Caco-2 (cell line): ENCODE measurements around the gene ZSWIM8. TPM values are rescaled to one million over a fixed set of nuclear protein-coding genes. Genes with fewer than 3 reads are reported as not detected.

Experiments
- BruUV-seq: library from RNA; stranded (reverse); fragments of 400-500 nt; replicated peaks from 2 replicates; lab custom pipeline; 2021; lab: Mats Ljungman, UMichigan
- CTCF ChIA-PET: fragments of 300-600 bp; sonication (Branson Sonifier 250); formaldehyde crosslinking; loops from one replicate; lab custom pipeline; 2022; ENCODE audit warnings: antibody characterized with exemption; lab: Charles Lee
- POLR2A ChIA-PET: fragments of 300-600 bp; sonication (Branson Sonifier 250); formaldehyde crosslinking; loops from one replicate; lab custom pipeline; 2022; ENCODE audit warnings: antibody characterized with exemption; lab: Charles Lee
- DNase-seq, 2 experiments: peaks; one replicate each; pipeline versions ENCODE4 v3.0.0 to v3.0.0-alpha.2; 2020 to 2022
- H3K27me3 ChIP-seq: replicated peaks from 2 replicates; pipeline ENCODE4 v1.6.0; 2011; ENCODE audit warnings: low read length; ENCODE audit not compliant: control insufficient read depth, insufficient read depth
- H3K36me3 ChIP-seq: 2 replicates; pipeline ENCODE4 v1.5.1; 2011; ENCODE audit warnings: low read length; ENCODE audit not compliant: control insufficient read depth, insufficient read depth
- H3K4me1 ChIP-seq: fragments of 250-450 bp; sonication (Bioruptor Pico); 2 replicates; pipeline ENCODE4 v1.5.1; 2020; ENCODE audit warnings: mild to moderate bottlenecking
- H3K4me3 ChIP-seq: 2 replicates; pipeline ENCODE4 v1.5.1; 2011; ENCODE audit warnings: low read depth, mild to moderate bottlenecking, control low read depth, low read length
- H3K9me3 ChIP-seq: fragments of 250-450 bp; sonication (Bioruptor Pico); 2 replicates; pipeline ENCODE4 v1.5.1; 2020; ENCODE audit warnings: mild to moderate bottlenecking, moderate library complexity
- H3K27ac Mint-ChIP-seq: one replicate; pipeline ENCODE4 v1.8.0; 2022; ENCODE audit warnings: mixed read lengths; ENCODE audit not compliant: unreplicated experiment
- H3K27me3 Mint-ChIP-seq: one replicate; pipeline ENCODE4 v1.8.0; 2022; ENCODE audit warnings: mixed read lengths; ENCODE audit not compliant: insufficient read depth, unreplicated experiment
- H3K36me3 Mint-ChIP-seq: one replicate; pipeline ENCODE4 v1.8.0; 2022; ENCODE audit warnings: mild to moderate bottlenecking, mixed read lengths; ENCODE audit not compliant: insufficient read depth, unreplicated experiment
- H3K4me1 Mint-ChIP-seq: one replicate; pipeline ENCODE4 v1.8.0; 2022; ENCODE audit warnings: low read depth, mixed read lengths; ENCODE audit not compliant: unreplicated experiment
- H3K4me3 Mint-ChIP-seq: one replicate; pipeline ENCODE4 v1.8.0; 2022; ENCODE audit warnings: mild to moderate bottlenecking, moderate library complexity, mixed read lengths; ENCODE audit not compliant: unreplicated experiment
- H3K9me3 Mint-ChIP-seq: one replicate; pipeline ENCODE4 v1.8.0; 2022; ENCODE audit warnings: mixed read lengths; ENCODE audit not compliant: unreplicated experiment
- CTCF ChIP-seq, 2 experiments: fragments of 200-600 bp in 1 of 2; IDR thresholded peaks; 1 replicate in 1 of 2; 2 replicates in 1 of 2; pipeline versions ENCODE4 v1.5.1 to v1.8.0; 2011 to 2022; ENCODE audit warnings: antibody characterized with exemption in 1 of 2, control low read depth in 1 of 2, inconsistent platforms in 1 of 2, low read depth in 1 of 2, low read length in 1 of 2, mild to moderate bottlenecking in 1 of 2, moderate library complexity in 1 of 2; ENCODE audit not compliant: insufficient read depth in 1 of 2, severe bottlenecking in 1 of 2, unreplicated experiment in 1 of 2
- intact Hi-C: fragments of 100-400 bp; cut with micrococcal nuclease; formaldehyde crosslinking; loops from one replicate; pipeline ENCODE4 v1.10.0; 2022; ENCODE audit not compliant: unreplicated experiment
- total RNA-seq: library from RNA; stranded (reverse); gene quantifications from 2 replicates; pipeline ENCODE4 v1.2.3, GENCODE V29; 2022

Gene ZSWIM8
- total RNA-seq, 1 experiment from 2014 or later: 103 TPM

GRCh38 chr10:73817826-73818225, 32.4 kb downstream of the ZSWIM8 start:
- Mint-ChIP-seq H3K36me3 (peaks cover 73% of the 10 kb centered on the region), H3K4me1 (no peaks in the 10 kb centered on the region), H3K27me3 (no peaks in the 10 kb centered on the region), H3K27ac (no peak overlapping the region), H3K9me3 (no peaks in the 10 kb centered on the region), H3K4me3 (no peak overlapping the region)
- POLR2A ChIA-PET: no interaction called here
- CTCF ChIA-PET: interaction anchor here (1.0 kb wide), 1 partner anchor 62 kb away, joined by 5 read pairs; no protein-coding TSS in a partner anchor
- no peak for TF ChIP-seq CTCF (IDR thresholded peaks at IDR 0.05; ENCODE audit: insufficient read depth in 1 of 2, low read depth in 1 of 2, low read length in 1 of 2, severe bottlenecking in 1 of 2, unreplicated experiment in 1 of 2)
- no peak for DNase-seq
- Histone ChIP-seq H3K4me1 (no peaks in the 10 kb centered on the region), H3K27me3 (no peaks in the 10 kb centered on the region), H3K9me3 (no peaks in the 10 kb centered on the region), H3K4me3 (no peak overlapping the region), H3K36me3 (peaks cover 2% of the 10 kb centered on the region)
- no TSS peak for BruUV-seq
- intact Hi-C loops: no loop called here

DNA sequence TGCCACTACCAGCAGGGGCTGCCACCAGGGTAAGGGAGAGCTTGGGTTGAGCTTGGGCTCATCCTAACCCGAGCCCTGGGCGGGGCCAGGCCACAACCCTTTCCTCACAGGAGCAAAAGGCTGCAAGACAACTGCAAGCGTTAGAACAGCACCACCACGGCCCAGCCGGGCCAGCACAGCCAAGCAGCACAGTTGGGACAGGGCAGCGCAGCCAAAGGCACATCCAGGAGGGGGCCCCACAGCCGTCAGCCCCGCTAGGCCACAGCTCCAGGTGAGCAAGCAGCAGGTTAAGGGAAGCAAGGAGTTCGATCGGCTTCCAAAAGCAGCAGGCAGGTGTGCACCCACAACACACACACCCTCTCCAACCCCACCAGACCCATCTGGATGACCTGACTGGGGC, 33.0 kb downstream of the ZSWIM8 start:
- no peaks in the 10 kb centered on the region for H3K27me3 ChIP-seq
- CTCF ChIA-PET: interaction anchor here (0.6 to 1.0 kb wide), 2 partner anchors 61 to 170 kb away, joined by 5 to 7 read pairs; no protein-coding TSS in a partner anchor
- intact Hi-C loops: no loop called here
- BruUV-seq: no TSS peak
- H3K4me3 ChIP-seq: no peak overlapping the region
- no peak for TF ChIP-seq CTCF (IDR thresholded peaks at IDR 0.05; ENCODE audit: insufficient read depth in 1 of 2, low read depth in 1 of 2, low read length in 1 of 2, severe bottlenecking in 1 of 2, unreplicated experiment in 1 of 2)
- H3K27me3 Mint-ChIP-seq: no peaks in the 10 kb centered on the region
- H3K9me3 ChIP-seq: no peaks in the 10 kb centered on the region
- H3K27ac Mint-ChIP-seq: no peak overlapping the region
- peaks cover 71% of the 10 kb centered on the region for H3K36me3 Mint-ChIP-seq
- no peaks in the 10 kb centered on the region for H3K9me3 Mint-ChIP-seq
- no peaks in the 10 kb centered on the region for H3K4me1 ChIP-seq
- H3K4me3 Mint-ChIP-seq: no peak overlapping the region
- DNase-seq: peak in 1 of 2 experiments; percentile 21
- no peaks in the 10 kb centered on the region for H3K4me1 Mint-ChIP-seq
- POLR2A ChIA-PET: no interaction called here
- peaks cover 2% of the 10 kb centered on the region for H3K36me3 ChIP-seq

- TF ChIP-seq CTCF (IDR thresholded peaks at IDR 0.05; ENCODE audit: insufficient read depth in 1 of 2, low read depth in 1 of 2, low read length in 1 of 2, severe bottlenecking in 1 of 2, unreplicated experiment in 1 of 2): no peak
- POLR2A ChIA-PET: no interaction called here
- Mint-ChIP-seq H3K27me3 (no peaks in the 10 kb centered on the region), H3K9me3 (no peaks in the 10 kb centered on the region), H3K36me3 (peaks cover 76% of the 10 kb centered on the region), H3K4me1 (no peaks in the 10 kb centered on the region), H3K27ac (no peak overlapping the region), H3K4me3 (no peak overlapping the region)
- H3K4me1 ChIP-seq: no peaks in the 10 kb centered on the region
- intact Hi-C loops: no loop called here
- H3K4me3 ChIP-seq: no peak overlapping the region
- H3K36me3 ChIP-seq: peaks cover 5% of the 10 kb centered on the region
- DNase-seq: no peak
- no peaks in the 10 kb centered on the region for H3K27me3 ChIP-seq
- H3K9me3 ChIP-seq: no peaks in the 10 kb centered on the region
- no TSS peak for BruUV-seq
- CTCF ChIA-PET: interaction anchor here (0.6 to 1.0 kb wide), 4 partner anchors 60 to 169 kb away, joined by 3 to 7 read pairs (median 4); no protein-coding TSS in a partner anchor
These were observed 33.7 kb downstream of the ZSWIM8 start for GRCh38 chr10:73819081-73819480.
